MM.1S (cell line): ENCODE results near the gene MYOF.

Experiments
- DNase-seq: peaks from one replicate; pipeline ENCODE4 v3.0.0-alpha.2; 2015
- H2AFZ ChIP-seq: fragments of 300-600 bp; sonication (generic); 2 replicates; pipeline ENCODE4 v1.6.0; 2016; ENCODE audit warnings: antibody characterized with exemption, low read length
- H3F3A ChIP-seq: fragments of 300-600 bp; sonication (generic); 2 replicates; pipeline ENCODE4 v1.6.1; 2016; ENCODE audit warnings: mild to moderate bottlenecking, antibody characterized with exemption, low read length, moderate library complexity, mixed read lengths; ENCODE audit not compliant: insufficient read depth
- H3K27ac ChIP-seq: fragments of 300-600 bp; sonication (generic); 2 replicates; pipeline ENCODE4 v1.5.1; 2016; ENCODE audit warnings: mild to moderate bottlenecking, low read length
- H3K27me3 ChIP-seq: fragments of 300-600 bp; sonication (generic); replicated peaks from 2 replicates; pipeline ENCODE4 v1.6.0; 2016; ENCODE audit warnings: low read length; ENCODE audit not compliant: insufficient read depth
- H3K36me3 ChIP-seq: fragments of 300-600 bp; sonication (generic); replicated peaks from 2 replicates; pipeline ENCODE4 v1.6.1; 2016; ENCODE audit warnings: mild to moderate bottlenecking, low read length, mixed read lengths; ENCODE audit not compliant: insufficient read depth
- H3K4me1 ChIP-seq: fragments of 300-600 bp; sonication (generic); 2 replicates; pipeline ENCODE4 v1.6.1; 2016; ENCODE audit warnings: low read length, mixed read lengths
- H3K4me2 ChIP-seq: fragments of 300-600 bp; sonication (generic); 2 replicates; pipeline ENCODE4 v1.6.0; 2016; ENCODE audit warnings: low read depth, low read length
- H3K4me3 ChIP-seq: fragments of 300-600 bp; sonication (generic); 2 replicates; pipeline ENCODE4 v1.5.1; 2016; ENCODE audit warnings: low read length, mixed read lengths
- H3K79me2 ChIP-seq: fragments of 300-600 bp; sonication (generic); 2 replicates; pipeline ENCODE4 v1.6.1; 2016; ENCODE audit warnings: mixed run types, low read length, mixed read lengths
- H3K9ac ChIP-seq: fragments of 300-600 bp; sonication (generic); 2 replicates; pipeline ENCODE4 v1.6.1; 2016; ENCODE audit warnings: low read length, mixed read lengths
- H3K9me2 ChIP-seq: fragments of 300-600 bp; sonication (generic); replicated peaks from 2 replicates; pipeline ENCODE4 v1.6.1; 2016; ENCODE audit warnings: mild to moderate bottlenecking, low read length, mixed read lengths; ENCODE audit not compliant: insufficient read depth
- H3K9me3 ChIP-seq: fragments of 300-600 bp; sonication (generic); replicated peaks from 2 replicates; pipeline ENCODE4 v1.6.1; 2016; ENCODE audit warnings: mild to moderate bottlenecking, low read length, mixed read lengths; ENCODE audit not compliant: insufficient read depth
- H4K20me1 ChIP-seq: fragments of 300-600 bp; sonication (generic); 2 replicates; pipeline ENCODE4 v1.6.1; 2016; ENCODE audit warnings: mild to moderate bottlenecking, low read length, moderate library complexity, mixed read lengths; ENCODE audit not compliant: insufficient read depth
- EZH2 ChIP-seq: fragments of 300-600 bp; sonication (generic); optimal IDR thresholded peaks from 2 replicates; pipeline ENCODE3; 2017; ENCODE audit warnings: low read depth, mild to moderate bottlenecking, antibody characterized with exemption, low read length, mixed read lengths
- EZH2phosphoT487 ChIP-seq: fragments of 300-600 bp; sonication (generic); IDR thresholded peaks from 2 replicates; pipeline ENCODE4 v1.6.1; 2018; ENCODE audit warnings: antibody characterized with exemption, low read length
- TF ChIP-seq, protein P1 (sequence below): fragments of 300-600 bp; sonication (generic); IDR thresholded peaks from 2 replicates; pipeline ENCODE4 v1.5.1; 2016; ENCODE audit warnings: antibody characterized with exemption, low read length, mixed read lengths

MYOF gene, protein sequence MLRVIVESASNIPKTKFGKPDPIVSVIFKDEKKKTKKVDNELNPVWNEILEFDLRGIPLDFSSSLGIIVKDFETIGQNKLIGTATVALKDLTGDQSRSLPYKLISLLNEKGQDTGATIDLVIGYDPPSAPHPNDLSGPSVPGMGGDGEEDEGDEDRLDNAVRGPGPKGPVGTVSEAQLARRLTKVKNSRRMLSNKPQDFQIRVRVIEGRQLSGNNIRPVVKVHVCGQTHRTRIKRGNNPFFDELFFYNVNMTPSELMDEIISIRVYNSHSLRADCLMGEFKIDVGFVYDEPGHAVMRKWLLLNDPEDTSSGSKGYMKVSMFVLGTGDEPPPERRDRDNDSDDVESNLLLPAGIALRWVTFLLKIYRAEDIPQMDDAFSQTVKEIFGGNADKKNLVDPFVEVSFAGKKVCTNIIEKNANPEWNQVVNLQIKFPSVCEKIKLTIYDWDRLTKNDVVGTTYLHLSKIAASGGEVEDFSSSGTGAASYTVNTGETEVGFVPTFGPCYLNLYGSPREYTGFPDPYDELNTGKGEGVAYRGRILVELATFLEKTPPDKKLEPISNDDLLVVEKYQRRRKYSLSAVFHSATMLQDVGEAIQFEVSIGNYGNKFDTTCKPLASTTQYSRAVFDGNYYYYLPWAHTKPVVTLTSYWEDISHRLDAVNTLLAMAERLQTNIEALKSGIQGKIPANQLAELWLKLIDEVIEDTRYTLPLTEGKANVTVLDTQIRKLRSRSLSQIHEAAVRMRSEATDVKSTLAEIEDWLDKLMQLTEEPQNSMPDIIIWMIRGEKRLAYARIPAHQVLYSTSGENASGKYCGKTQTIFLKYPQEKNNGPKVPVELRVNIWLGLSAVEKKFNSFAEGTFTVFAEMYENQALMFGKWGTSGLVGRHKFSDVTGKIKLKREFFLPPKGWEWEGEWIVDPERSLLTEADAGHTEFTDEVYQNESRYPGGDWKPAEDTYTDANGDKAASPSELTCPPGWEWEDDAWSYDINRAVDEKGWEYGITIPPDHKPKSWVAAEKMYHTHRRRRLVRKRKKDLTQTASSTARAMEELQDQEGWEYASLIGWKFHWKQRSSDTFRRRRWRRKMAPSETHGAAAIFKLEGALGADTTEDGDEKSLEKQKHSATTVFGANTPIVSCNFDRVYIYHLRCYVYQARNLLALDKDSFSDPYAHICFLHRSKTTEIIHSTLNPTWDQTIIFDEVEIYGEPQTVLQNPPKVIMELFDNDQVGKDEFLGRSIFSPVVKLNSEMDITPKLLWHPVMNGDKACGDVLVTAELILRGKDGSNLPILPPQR (N-terminal part only)

DNA sequence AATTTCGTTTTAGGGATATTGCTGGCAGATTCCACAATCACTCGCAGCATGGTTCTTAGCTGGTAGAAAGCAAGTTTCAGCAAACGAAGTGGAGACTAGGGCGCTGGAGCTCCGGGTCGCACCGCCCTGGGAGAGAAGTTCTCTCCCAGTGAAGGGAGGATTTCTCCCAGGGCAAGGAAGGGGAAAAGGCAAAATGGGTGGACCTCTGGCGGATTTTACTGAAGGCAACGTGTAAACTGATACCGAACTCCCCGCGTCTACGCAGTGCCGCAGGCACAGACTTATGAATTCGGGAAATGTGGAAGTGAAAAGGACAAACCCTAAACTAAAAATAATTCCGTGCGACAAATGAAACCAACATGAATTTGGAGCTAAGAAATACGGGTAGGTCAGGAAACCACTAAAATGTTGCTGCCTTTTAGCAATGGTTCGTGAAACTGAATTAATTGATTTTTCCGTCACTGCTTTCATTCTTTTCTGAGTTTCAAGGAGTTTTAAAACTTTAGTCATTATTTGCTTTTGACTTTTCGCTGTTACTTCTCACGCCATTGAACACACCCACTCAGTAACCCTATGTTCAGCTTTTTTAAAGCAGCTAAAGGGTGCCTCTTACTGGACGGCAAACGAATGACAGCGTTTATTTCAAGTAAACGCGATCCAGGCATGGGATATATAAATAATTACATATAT lies at the start of gene MYOF:
MYOF (minus strand) TSS at position 190 of the 690 bp plus-strand sequence; CDS start at position 50, 140 bp downstream.
- no peak for TF ChIP-seq EZH2
- TF ChIP-seq, protein P1, sequence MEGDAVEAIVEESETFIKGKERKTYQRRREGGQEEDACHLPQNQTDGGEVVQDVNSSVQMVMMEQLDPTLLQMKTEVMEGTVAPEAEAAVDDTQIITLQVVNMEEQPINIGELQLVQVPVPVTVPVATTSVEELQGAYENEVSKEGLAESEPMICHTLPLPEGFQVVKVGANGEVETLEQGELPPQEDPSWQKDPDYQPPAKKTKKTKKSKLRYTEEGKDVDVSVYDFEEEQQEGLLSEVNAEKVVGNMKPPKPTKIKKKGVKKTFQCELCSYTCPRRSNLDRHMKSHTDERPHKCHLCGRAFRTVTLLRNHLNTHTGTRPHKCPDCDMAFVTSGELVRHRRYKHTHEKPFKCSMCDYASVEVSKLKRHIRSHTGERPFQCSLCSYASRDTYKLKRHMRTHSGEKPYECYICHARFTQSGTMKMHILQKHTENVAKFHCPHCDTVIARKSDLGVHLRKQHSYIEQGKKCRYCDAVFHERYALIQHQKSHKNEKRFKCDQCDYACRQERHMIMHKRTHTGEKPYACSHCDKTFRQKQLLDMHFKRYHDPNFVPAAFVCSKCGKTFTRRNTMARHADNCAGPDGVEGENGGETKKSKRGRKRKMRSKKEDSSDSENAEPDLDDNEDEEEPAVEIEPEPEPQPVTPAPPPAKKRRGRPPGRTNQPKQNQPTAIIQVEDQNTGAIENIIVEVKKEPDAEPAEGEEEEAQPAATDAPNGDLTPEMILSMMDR = peak; percentile 51
- peak within 1 kb of the TSS; percentile 72; the same call in 1 of the 2 replicates for H2AFZ ChIP-seq

DNA sequence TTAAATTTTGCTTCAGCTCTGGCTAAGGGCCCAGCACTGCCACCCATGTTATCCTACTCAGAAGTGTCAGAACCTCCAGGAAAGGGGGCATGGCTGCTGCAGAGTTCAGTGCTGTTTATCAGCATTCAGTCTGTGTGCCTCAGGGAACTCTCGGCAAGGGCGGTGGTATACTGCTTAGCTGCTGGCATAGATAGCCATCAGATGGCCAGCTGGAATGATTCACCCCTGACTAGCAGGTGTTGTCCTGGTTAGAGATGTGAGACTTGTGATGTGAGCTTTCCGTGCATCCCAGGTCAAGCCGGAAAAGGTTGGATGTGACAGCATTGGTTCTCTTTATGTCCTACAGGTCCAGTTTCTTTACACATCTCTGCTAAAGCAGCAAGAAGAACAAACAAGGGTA lies 36.4 kb upstream of the MYOF start:
- Histone ChIP-seq H3K27ac (no peak overlapping the region), H3K36me3 (0 out of 2 replicates have a peak, but pooled peaks cover 4% of the 10 kb centered on the region), H4K20me1 (no peaks in the 10 kb centered on the region), H3K79me2 (no peaks in the 10 kb centered on the region), H2AFZ (no peak overlapping the region), H3K4me2 (no peak overlapping the region), H3K4me3 (no peak overlapping the region), H3K9me3 (no peaks in the 10 kb centered on the region), H3K9me2 (no peaks in the 10 kb centered on the region), H3K4me1 (no peaks in the 10 kb centered on the region), H3K9ac (no peak overlapping the region), H3K27me3 (no peaks in the 10 kb centered on the region), H3F3A (no peaks in the 10 kb centered on the region)
- DNase-seq = no peak
- TF ChIP-seq, protein P1 = no peak
- TF ChIP-seq EZH2phosphoT487 (no peak), EZH2 (no peak)

More for the DNA sequence above, at the start of gene MYOF:
- no peaks in the 10 kb centered on the region for H3K9me2 ChIP-seq
- H3K27me3 ChIP-seq = peaks cover 10% of the 10 kb centered on the region; the same call in 1 of the 2 replicates
- H3K4me3 ChIP-seq = peak within 1 kb of the TSS; percentile 67
- H3K9me3 ChIP-seq = no peaks in the 10 kb centered on the region
- H3K4me1 ChIP-seq = 0 out of 2 replicates have a peak, but pooled peaks cover 4% of the 10 kb centered on the region
- no peak within 1 kb of the TSS; the same call in 1 of the 2 replicates for H3K9ac ChIP-seq
- DNase-seq = peak; percentile 70
- H3K36me3 ChIP-seq = no peaks in the 10 kb centered on the region
- no peaks in the 10 kb centered on the region for H3K79me2 ChIP-seq
- no peak within 1 kb of the TSS for H3K27ac ChIP-seq
- peak within 1 kb of the TSS; percentile 84 for H3K4me2 ChIP-seq
- H3F3A ChIP-seq = peaks cover 9% of the 10 kb centered on the region; the same call in 1 of the 2 replicates
- H4K20me1 ChIP-seq = no peaks in the 10 kb centered on the region

DNA sequence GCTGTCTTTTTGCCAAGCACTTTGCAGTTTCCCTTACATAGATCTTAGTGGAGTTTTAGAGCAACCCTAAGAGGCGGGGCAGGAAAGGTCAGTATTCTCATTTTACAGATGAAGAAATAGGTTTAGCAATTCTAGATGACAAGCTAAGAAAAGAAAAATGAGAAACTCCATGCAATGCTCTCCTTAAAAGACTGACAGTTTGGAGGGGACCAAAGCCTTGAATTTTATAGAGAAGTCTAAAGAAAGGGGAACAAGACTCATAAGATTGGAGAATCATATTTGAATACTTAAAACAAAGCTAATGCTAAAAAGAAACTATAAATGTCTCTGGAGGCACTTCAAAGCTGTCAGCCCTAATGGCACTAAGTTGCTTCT lies 33.9 kb upstream of the MYOF start:
- no peaks in the 10 kb centered on the region for H3K9me2 ChIP-seq
- no peak for DNase-seq
- H3K4me3 ChIP-seq = no peak overlapping the region

More for the DNA sequence above, 33.9 kb upstream of the MYOF start:
- H3K27me3 ChIP-seq = no peaks in the 10 kb centered on the region
- no peak overlapping the region for H3K27ac ChIP-seq
- H3K79me2 ChIP-seq = no peaks in the 10 kb centered on the region
- H3K9ac ChIP-seq = no peak overlapping the region
- H3K4me1 ChIP-seq = no peaks in the 10 kb centered on the region
- H3K4me2 ChIP-seq = no peak overlapping the region
- H3K9me3 ChIP-seq = no peaks in the 10 kb centered on the region
- 0 out of 2 replicates have a peak, but pooled peaks cover 4% of the 10 kb centered on the region for H3K36me3 ChIP-seq
- TF ChIP-seq EZH2 (no peak), EZH2phosphoT487 (no peak)
- TF ChIP-seq, protein P1 = no peak
- H3F3A ChIP-seq = no peaks in the 10 kb centered on the region
- H4K20me1 ChIP-seq = no peaks in the 10 kb centered on the region
- H2AFZ ChIP-seq = no peak overlapping the region
